ENCODE data around the gene PLIN5. TPM values are rescaled to one million over a fixed set of nuclear protein-coding genes. Genes with fewer than 3 reads are reported as not detected.

The PLIN5 gene
- total and polyA plus RNA-seq, 7 donors, result 0.69 to 10.0 (median 3.0) TPM

- TF ChIP-seq POLR2AphosphoS5 (IDR thresholded peaks at IDR 0.05) (no peak), POLR2A (IDR thresholded peaks at IDR 0.05) (no peak), EP300 (IDR thresholded peaks at IDR 0.05) (no peak), CTCF (IDR thresholded peaks at IDR 0.05) (no peak)
- intact Hi-C loops (cut with DNase I), result loop anchor here (5.0 to 10.0 kb wide), 3 partner anchors 62 to 534 kb away; partner anchors contain the start of genes EEF2, TNFAIP8L1 and UBXN6
- 89 to 93% methylated on average over 6 of the region's 6 CpGs for WGBS, 2 donors
- Histone ChIP-seq H3K4me1 (peaks cover 0 to 50% (median 34%) of the 10 kb centered on the region in 4 donors), H3K9me3 (no peaks in the 10 kb centered on the region), H3K27ac (peak overlapping the region; percentile 91 to 98 (median 94)), H3K27me3 (no peaks in the 10 kb centered on the region), H3K4me3 (peak overlapping the region; percentile 53 to 73 (median 60)), H3K36me3 (peaks cover 0 to 21% (median 8%) of the 10 kb centered on the region in 4 donors)
- no peak for DNase-seq
Measured at GRCh38 chr19:4519172-4519496, 15.9 kb downstream of the PLIN5 start.

DNA sequence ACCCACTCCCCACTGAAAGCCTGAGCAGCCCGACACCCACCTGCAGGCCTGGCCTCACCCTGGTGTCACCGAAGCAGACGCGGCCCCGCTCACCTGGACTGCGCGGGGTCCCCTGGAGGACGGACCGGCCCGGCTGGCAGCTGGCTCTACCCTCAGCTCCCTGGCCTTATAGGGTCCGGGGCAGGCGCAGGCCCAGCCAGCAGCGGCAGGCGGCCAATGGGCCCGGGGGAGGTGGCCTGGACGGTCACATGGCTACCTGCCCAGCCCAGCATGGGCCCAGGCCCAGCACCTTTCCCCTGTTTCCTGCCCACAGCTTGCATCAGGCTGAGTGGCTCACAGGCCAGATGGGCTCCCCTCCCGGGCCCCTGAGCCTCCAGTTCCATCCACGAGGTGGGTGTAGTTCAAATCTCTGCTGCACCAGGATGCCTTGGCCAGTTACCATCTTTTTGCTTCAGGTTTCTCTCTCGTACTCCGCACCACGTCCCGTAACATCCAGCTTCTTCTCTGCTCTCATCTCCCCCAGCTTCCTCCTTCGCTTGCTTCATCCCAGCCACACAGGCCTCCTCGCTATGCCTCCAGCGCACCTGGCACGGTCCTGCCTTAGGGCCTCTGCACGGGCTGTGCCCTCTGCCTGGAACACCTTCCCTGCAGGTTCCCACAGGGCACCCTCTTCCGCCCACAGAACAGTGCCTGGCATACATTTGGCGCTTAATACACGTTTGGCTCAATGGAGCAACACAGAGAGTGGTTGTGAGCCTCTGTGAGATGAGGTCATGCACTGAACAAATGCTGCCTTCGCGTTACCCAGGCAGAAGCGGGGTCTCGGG is 16.5 kb downstream of the PLIN5 start, which contains the start of gene PLIN4:
Gene PLIN4, minus strand, starts transcription at position 142 of the 827 bp plus-strand sequence. CDS start 214 bp downstream, outside the sequence.
- Histone ChIP-seq H3K4me1 (peaks cover 0 to 56% (median 37%) of the 10 kb centered on the region in 4 donors), H3K4me3 (peak within 1 kb of the TSS; percentile 53 to 73 (median 60)), H3K27me3 (no peaks in the 10 kb centered on the region), H3K9me3 (no peaks in the 10 kb centered on the region), H3K36me3 (peaks cover 0 to 26% (median 10%) of the 10 kb centered on the region in 4 donors), H3K27ac (peak within 1 kb of the TSS; percentile 91 to 98 (median 94))
- TF ChIP-seq POLR2AphosphoS5 (IDR thresholded peaks at IDR 0.05) (peak; percentile 97 to 99 (median 98)), EP300 (IDR thresholded peaks at IDR 0.05) (peak in 2 of 4 donors; percentile 48 to 81), POLR2A (IDR thresholded peaks at IDR 0.05) (peak; percentile 91 to 97), CTCF (IDR thresholded peaks at IDR 0.05) (no peak)
- DNase-seq, result peak; percentile 97
- intact Hi-C loops (cut with DNase I), result loop anchor here (5.0 to 10.0 kb wide), 3 partner anchors 61 to 534 kb away; partner anchors contain the start of genes EEF2, TNFAIP8L1 and UBXN6
- 67 to 74% methylated on average over 34 of the region's 34 CpGs for WGBS, 2 donors

DNA sequence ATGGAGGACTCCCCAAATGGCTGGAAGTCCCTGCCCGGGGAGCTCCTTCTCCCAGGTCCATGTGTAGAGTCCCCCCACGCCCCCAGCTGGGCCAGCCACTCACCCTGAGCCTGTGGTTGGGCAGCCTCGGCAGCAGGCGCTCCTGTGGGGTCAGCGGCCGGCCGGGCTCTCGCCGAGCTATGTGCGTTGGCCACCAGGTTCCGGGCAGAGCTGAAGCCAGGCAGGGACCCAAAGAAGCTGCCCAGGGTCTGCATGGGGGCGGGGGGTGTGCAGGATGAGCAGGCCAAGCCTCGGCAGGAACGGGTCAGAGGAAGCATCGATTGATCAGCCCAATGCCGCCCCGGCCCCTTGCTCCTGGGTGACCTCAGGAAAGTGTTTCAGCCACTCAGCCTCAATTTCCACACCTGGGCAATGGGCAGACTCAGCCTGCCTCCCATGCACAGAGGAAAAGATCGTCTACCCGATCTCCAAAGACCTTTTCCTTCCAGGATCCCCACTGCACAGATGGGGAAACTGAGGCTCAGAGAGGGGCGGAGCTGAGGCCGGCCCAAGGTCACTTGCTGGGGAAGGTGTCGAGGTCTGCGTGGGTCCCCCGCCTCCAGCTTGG is 17.5 kb downstream of the PLIN5 start:
- no peak for TF ChIP-seq EP300 (IDR thresholded peaks at IDR 0.05)
- no peak for TF ChIP-seq POLR2A (IDR thresholded peaks at IDR 0.05)
- TF ChIP-seq POLR2AphosphoS5 (IDR thresholded peaks at IDR 0.05), result no peak
- TF ChIP-seq CTCF (IDR thresholded peaks at IDR 0.05), result no peak
- peaks cover 0 to 32% (median 16%) of the 10 kb centered on the region in 4 donors for H3K36me3 ChIP-seq
- peaks cover 0 to 62% (median 38%) of the 10 kb centered on the region in 4 donors for H3K4me1 ChIP-seq
- peak overlapping the region; percentile 91 to 98 (median 94) for H3K27ac ChIP-seq
- H3K4me3 ChIP-seq, result peak overlapping the region; percentile 53 to 73 (median 60)
- intact Hi-C loops (cut with DNase I), result loop anchor here (5.0 to 10.0 kb wide), 3 partner anchors 60 to 533 kb away; partner anchors contain the start of genes EEF2, TNFAIP8L1 and UBXN6
- no peaks in the 10 kb centered on the region for H3K27me3 ChIP-seq
- 83 to 84% methylated on average over 24 of the region's 24 CpGs for WGBS, 2 donors
- no peaks in the 10 kb centered on the region for H3K9me3 ChIP-seq
- DNase-seq, result no peak

DNA sequence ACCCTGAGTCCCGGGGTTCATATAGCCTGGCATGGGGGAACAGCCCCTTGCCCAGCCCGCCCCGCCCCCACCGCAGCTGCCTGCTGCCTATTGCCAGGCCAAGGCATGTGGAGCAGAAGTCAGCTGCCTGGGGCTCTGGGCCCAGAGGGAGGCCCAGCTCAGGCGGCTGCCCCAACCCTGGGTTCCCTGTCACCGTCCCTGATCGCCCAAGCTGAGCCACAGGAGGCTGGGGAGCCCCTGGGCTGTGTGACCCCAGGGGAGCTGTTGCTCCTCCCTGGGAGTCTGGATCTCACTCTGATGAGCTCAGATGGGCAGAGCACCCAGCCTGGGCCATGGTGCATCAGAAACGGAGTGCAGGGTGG is 18.1 kb downstream of the PLIN5 start:
- Histone ChIP-seq H3K4me3 (peak overlapping the region; percentile 53 to 73 (median 60)), H3K4me1 (peaks cover 0 to 67% (median 39%) of the 10 kb centered on the region in 4 donors), H3K27ac (peak overlapping the region; percentile 91 to 98 (median 94)), H3K36me3 (peaks cover 0 to 37% (median 18%) of the 10 kb centered on the region in 4 donors), H3K9me3 (no peaks in the 10 kb centered on the region), H3K27me3 (no peaks in the 10 kb centered on the region)
- intact Hi-C loops (cut with DNase I), result loop anchor here (5.0 to 10.0 kb wide), 3 partner anchors 60 to 532 kb away; partner anchors contain the start of genes EEF2, TNFAIP8L1 and UBXN6
- 58 to 67% methylated on average over 8 of the region's 8 CpGs for WGBS, 2 donors
- DNase-seq, result no peak
- TF ChIP-seq POLR2AphosphoS5 (IDR thresholded peaks at IDR 0.05) (peak; percentile 26 to 71 (median 59)), EP300 (IDR thresholded peaks at IDR 0.05) (peak in 2 of 4 donors; percentile 8 to 32), CTCF (IDR thresholded peaks at IDR 0.05) (no peak)
